ENCODE results near the gene MGAT5. TPM values are rescaled to one million over a fixed set of nuclear protein-coding genes. Genes with fewer than 3 reads are reported as not detected.

The MGAT5 gene
- total RNA-seq, 1 experiment from 2014 or later = 34.0 TPM

DNA sequence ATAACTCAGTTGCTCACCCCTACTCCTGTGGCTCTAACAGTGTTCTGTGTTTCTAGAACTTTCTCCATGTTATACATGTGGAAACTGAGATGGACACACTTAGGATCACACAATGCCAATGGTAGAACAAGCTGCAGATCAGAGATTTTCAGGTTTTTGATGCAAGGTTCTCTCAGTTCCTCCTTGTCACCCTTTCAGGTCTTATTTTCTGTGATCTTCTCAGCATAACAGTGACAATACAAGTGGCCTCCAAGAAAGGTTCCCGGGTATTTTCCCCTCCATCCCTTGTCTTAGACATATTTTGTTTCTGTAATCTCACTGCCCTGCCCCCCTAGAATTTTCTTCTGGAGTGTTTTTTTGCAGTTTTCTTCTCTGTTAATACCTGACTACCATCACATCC is 6.2 kb upstream of the MGAT5 start:
- POLR2A ChIA-PET = no interaction called here
- Histone ChIP-seq H3K27me3 (ENCODE audit: insufficient read depth, low read length) (no peaks in the 10 kb centered on the region), H3K36me3 (ENCODE audit: control insufficient read depth in 1 of 2, insufficient read depth in 2 of 2, low read length in 2 of 2) (no peaks in the 10 kb centered on the region), H3K9ac (ENCODE audit: low read length) (no peak overlapping the region), H3K4me1 (ENCODE audit: control insufficient read depth in 1 of 2, insufficient read depth in 2 of 2, low read length in 2 of 2) (no peaks in the 10 kb centered on the region), H3K9me2 (ENCODE audit: insufficient read depth) (no peaks in the 10 kb centered on the region), H3K27ac (ENCODE audit: low read depth, low read length) (no peak overlapping the region), H3K4me3 (replicated peaks in 1 of 2; ENCODE audit: low read depth in 1 of 2, low read length in 2 of 2) (no peak overlapping the region), H3K4me2 (ENCODE audit: low read length) (no peak overlapping the region), H3K9me3 (ENCODE audit: control insufficient read depth in 1 of 2, insufficient read depth in 1 of 2, low read depth in 1 of 2, low read length in 2 of 2) (no peaks in the 10 kb centered on the region), H4K20me1 (ENCODE audit: insufficient read depth) (no peaks in the 10 kb centered on the region), H3K79me2 (ENCODE audit: insufficient read depth, low read length) (no peaks in the 10 kb centered on the region; the same call in 1 of the 2 replicates), H2AFZ (ENCODE audit: low read depth, low read length, poor library complexity, severe bottlenecking) (no peak overlapping the region)
- intact Hi-C loops (cut with micrococcal nuclease) = loop anchor here (5.0 kb wide), 1 partner anchor 165 kb away; no protein-coding TSS in a partner anchor
- BruUV-seq (replicated peaks) = no TSS peak
- RAD21 ChIA-PET (ENCODE audit: low non-redundant PET in 1 of 2, low total read pairs in 2 of 2, uncharacterized antibody in 2 of 2, unreplicated experiment in 2 of 2) = no interaction called here
- DNase-seq (ENCODE audit: low read depth, low spot score) (no peak), ATAC-seq (no peak)
- CTCF ChIA-PET = no interaction called here
- TF ChIP-seq FOSL1 (IDR thresholded peaks at IDR 0.05; ENCODE audit: low read depth) = no peak
- TF ChIP-seq SRF (IDR thresholded peaks at IDR 0.05; ENCODE audit: low read depth) = no peak
- TF ChIP-seq ELF1 (IDR thresholded peaks at IDR 0.05; ENCODE audit: borderline replicate concordance, low read depth) = no peak
- TF ChIP-seq, protein P1, sequence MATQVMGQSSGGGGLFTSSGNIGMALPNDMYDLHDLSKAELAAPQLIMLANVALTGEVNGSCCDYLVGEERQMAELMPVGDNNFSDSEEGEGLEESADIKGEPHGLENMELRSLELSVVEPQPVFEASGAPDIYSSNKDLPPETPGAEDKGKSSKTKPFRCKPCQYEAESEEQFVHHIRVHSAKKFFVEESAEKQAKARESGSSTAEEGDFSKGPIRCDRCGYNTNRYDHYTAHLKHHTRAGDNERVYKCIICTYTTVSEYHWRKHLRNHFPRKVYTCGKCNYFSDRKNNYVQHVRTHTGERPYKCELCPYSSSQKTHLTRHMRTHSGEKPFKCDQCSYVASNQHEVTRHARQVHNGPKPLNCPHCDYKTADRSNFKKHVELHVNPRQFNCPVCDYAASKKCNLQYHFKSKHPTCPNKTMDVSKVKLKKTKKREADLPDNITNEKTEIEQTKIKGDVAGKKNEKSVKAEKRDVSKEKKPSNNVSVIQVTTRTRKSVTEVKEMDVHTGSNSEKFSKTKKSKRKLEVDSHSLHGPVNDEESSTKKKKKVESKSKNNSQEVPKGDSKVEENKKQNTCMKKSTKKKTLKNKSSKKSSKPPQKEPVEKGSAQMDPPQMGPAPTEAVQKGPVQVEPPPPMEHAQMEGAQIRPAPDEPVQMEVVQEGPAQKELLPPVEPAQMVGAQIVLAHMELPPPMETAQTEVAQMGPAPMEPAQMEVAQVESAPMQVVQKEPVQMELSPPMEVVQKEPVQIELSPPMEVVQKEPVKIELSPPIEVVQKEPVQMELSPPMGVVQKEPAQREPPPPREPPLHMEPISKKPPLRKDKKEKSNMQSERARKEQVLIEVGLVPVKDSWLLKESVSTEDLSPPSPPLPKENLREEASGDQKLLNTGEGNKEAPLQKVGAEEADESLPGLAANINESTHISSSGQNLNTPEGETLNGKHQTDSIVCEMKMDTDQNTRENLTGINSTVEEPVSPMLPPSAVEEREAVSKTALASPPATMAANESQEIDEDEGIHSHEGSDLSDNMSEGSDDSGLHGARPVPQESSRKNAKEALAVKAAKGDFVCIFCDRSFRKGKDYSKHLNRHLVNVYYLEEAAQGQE (IDR thresholded peaks at IDR 0.05; ENCODE audit: low read depth) = no peak
- no peak for TF ChIP-seq POLR2A (IDR thresholded peaks at IDR 0.05; ENCODE audit: borderline replicate concordance, extremely low read depth, insufficient read depth, insufficient read length)

DNA sequence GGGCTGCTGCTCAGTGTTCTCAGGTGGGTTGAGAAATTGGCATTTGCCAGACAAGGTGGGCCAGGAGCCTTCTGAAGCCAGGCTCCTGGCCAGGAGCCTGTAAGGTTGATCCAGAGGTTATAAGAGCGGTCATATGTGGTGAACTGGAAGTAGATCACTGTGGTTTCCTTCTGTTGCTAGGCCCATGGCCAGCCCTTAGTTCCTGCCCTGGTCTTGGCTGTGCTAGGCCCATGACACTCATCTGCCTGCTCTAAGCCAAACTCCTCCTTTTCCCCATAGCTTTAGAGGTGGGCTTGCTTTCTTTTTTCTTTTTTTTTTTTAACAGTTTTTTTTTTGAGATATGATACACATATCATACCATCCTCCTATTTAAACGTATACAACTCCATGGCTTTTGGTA is 5.0 kb upstream of the MGAT5 start:
- DNase-seq (ENCODE audit: low read depth, low spot score) (no peak), ATAC-seq (no peak)
- Histone ChIP-seq H3K27me3 (ENCODE audit: insufficient read depth, low read length) (no peaks in the 10 kb centered on the region), H3K9me2 (ENCODE audit: insufficient read depth) (no peaks in the 10 kb centered on the region), H3K9me3 (ENCODE audit: control insufficient read depth in 1 of 2, insufficient read depth in 1 of 2, low read depth in 1 of 2, low read length in 2 of 2) (no peaks in the 10 kb centered on the region), H4K20me1 (ENCODE audit: insufficient read depth) (no peaks in the 10 kb centered on the region), H3K36me3 (ENCODE audit: control insufficient read depth in 1 of 2, insufficient read depth in 2 of 2, low read length in 2 of 2) (no peaks in the 10 kb centered on the region), H3K4me1 (ENCODE audit: control insufficient read depth in 1 of 2, insufficient read depth in 2 of 2, low read length in 2 of 2) (no peaks in the 10 kb centered on the region), H2AFZ (ENCODE audit: low read depth, low read length, poor library complexity, severe bottlenecking) (no peak overlapping the region), H3K9ac (ENCODE audit: low read length) (no peak overlapping the region), H3K79me2 (ENCODE audit: insufficient read depth, low read length) (no peaks in the 10 kb centered on the region; the same call in 1 of the 2 replicates), H3K4me2 (ENCODE audit: low read length) (no peak overlapping the region), H3K27ac (ENCODE audit: low read depth, low read length) (no peak overlapping the region), H3K4me3 (replicated peaks in 1 of 2; ENCODE audit: low read depth in 1 of 2, low read length in 2 of 2) (no peak overlapping the region)
- BruUV-seq (replicated peaks) = no TSS peak
- intact Hi-C loops (cut with micrococcal nuclease) = loop anchor here (5.0 kb wide), 1 partner anchor 163 kb away; no protein-coding TSS in a partner anchor
- TF ChIP-seq SP1 (IDR thresholded peaks at IDR 0.05; ENCODE audit: low read depth) (no peak), SIN3A (IDR thresholded peaks at IDR 0.05; ENCODE audit: low read depth) (no peak), TCF7L2 (IDR thresholded peaks at IDR 0.05; ENCODE audit: borderline replicate concordance, extremely low read depth, insufficient read depth, insufficient read length) (no peak), RAD21 (IDR thresholded peaks at IDR 0.05; ENCODE audit: low read depth) (no peak), FOSL1 (IDR thresholded peaks at IDR 0.05; ENCODE audit: low read depth) (no peak), SRF (IDR thresholded peaks at IDR 0.05; ENCODE audit: low read depth) (no peak), EGR1 (IDR thresholded peaks at IDR 0.05; ENCODE audit: low read depth) (no peak), ELF1 (IDR thresholded peaks at IDR 0.05; ENCODE audit: borderline replicate concordance, low read depth) (no peak), ZFX (IDR thresholded peaks at IDR 0.05) (no peak), POLR2A (IDR thresholded peaks at IDR 0.05; ENCODE audit: borderline replicate concordance, extremely low read depth, insufficient read depth, insufficient read length) (no peak), EZH2phosphoT487 (IDR thresholded peaks at IDR 0.05; ENCODE audit: borderline replicate concordance) (no peak), EZH2 (IDR thresholded peaks at IDR 0.05) (no peak), YY1 (IDR thresholded peaks at IDR 0.05; ENCODE audit: extremely low read depth, insufficient replicate concordance, low read depth, low read length) (no peak), CBX3 (IDR thresholded peaks at IDR 0.05; ENCODE audit: low read depth) (no peak), CEBPB (IDR thresholded peaks at IDR 0.05; ENCODE audit: low read depth) (no peak)
- TF ChIP-seq, protein P2, sequence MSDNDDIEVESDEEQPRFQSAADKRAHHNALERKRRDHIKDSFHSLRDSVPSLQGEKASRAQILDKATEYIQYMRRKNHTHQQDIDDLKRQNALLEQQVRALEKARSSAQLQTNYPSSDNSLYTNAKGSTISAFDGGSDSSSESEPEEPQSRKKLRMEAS (IDR thresholded peaks at IDR 0.05) = no peak
- ChIA-PET RAD21 (ENCODE audit: low non-redundant PET in 1 of 2, low total read pairs in 2 of 2, uncharacterized antibody in 2 of 2, unreplicated experiment in 2 of 2) (no interaction called here), POLR2A (no interaction called here), CTCF (interaction anchor here (1.3 kb wide), 1 partner anchor 130 kb away, joined by 6 read pairs; no protein-coding TSS in a partner anchor)

Measured in HCT116 (cell line).